ENCODE data around the gene CDC42BPG.
A peak's percentile ranks its signal among the peaks of the same experiment; 100 is the strongest.
"Not testable (repeated sequence)": the region's sequence is repeated elsewhere in the genome, so short reads cannot be mapped to it uniquely, and the experiment has no call there.

Gene CDC42BPG

GRCh38 chr11:64848214-64848825 lies 3.9 kb upstream of the CDC42BPG start:
- TF ChIP-seq CTCF (IDR thresholded peaks at IDR 0.05) = no peak
- DNase-seq (ENCODE audit: low spot score) = no peak
- Histone ChIP-seq H3K4me3 (no peak overlapping the region), H3K27ac (peak overlapping the region in 1 of 2 donors; percentile 72)

GRCh38 chr11:64846998-64847666 lies 2.7 kb upstream of the CDC42BPG start:
- TF ChIP-seq CTCF (IDR thresholded peaks at IDR 0.05) = peak; percentile 99
- H3K4me3 ChIP-seq = no peak overlapping the region
- DNase-seq (ENCODE audit: low spot score) = peak; percentile 91
- peak overlapping the region in 1 of 2 donors; percentile 24 for H3K27ac ChIP-seq

- not testable (repeated sequence) for H3K4me3 ChIP-seq; H3K27ac ChIP-seq; DNase-seq (ENCODE audit: low spot score)
Measured at GRCh38 chr11:64845776-64846129, 1.3 kb upstream of the CDC42BPG start.

GRCh38 chr11:64845129-64845775 lies 799 bp upstream of the CDC42BPG start:
- Histone ChIP-seq H3K4me3 (peak overlapping the region; percentile 74), H3K27ac (peak overlapping the region in 1 of 2 donors; percentile 45)
- DNase-seq (ENCODE audit: low spot score) = no peak
- TF ChIP-seq CTCF (IDR thresholded peaks at IDR 0.05) = no peak

GRCh38 chr11:64843686-64844329 lies 645 bp downstream of the CDC42BPG start:
- Histone ChIP-seq H3K27ac (no peak overlapping the region), H3K4me3 (peak overlapping the region; percentile 74)
- DNase-seq (ENCODE audit: low spot score) = no peak
- no peak for TF ChIP-seq CTCF (IDR thresholded peaks at IDR 0.05)

- Histone ChIP-seq H3K27ac (no peak overlapping the region), H3K4me3 (no peak overlapping the region)
- DNase-seq (ENCODE audit: low spot score) = no peak
- no peak for TF ChIP-seq CTCF (IDR thresholded peaks at IDR 0.05)
Measured at GRCh38 chr11:64842851-64843685, 1.4 kb downstream of the CDC42BPG start.

- no peak for DNase-seq (ENCODE audit: low spot score)
- no peak overlapping the region for H3K27ac ChIP-seq
- no peak for TF ChIP-seq CTCF (IDR thresholded peaks at IDR 0.05)
- H3K4me3 ChIP-seq = no peak overlapping the region
Measured at GRCh38 chr11:64842366-64842759, 2.1 kb downstream of the CDC42BPG start.

Data from coronary artery (tissue), 2 donors.